ENCODE results near the gene TYW1.
"Not testable (repeated sequence)": the region's sequence is repeated elsewhere in the genome, so short reads cannot be mapped to it uniquely, and the experiment has no call there.

TYW1 gene

GRCh38 chr7:66996444-66997191, at the start of gene TYW1:
TYW1 (plus strand) TSS chr7:66996833; CDS start chr7:66996979, 146 bp downstream.
- peak; percentile 98 for DNase-seq

- DNase-seq: no peak
Observed at GRCh38 chr7:66948480-66949109, 48.0 kb upstream of the TYW1 start.

GRCh38 chr7:66950311-66950710, 46.3 kb upstream of the TYW1 start:
- no peak for DNase-seq

GRCh38 chr7:66950763-66951162, 45.9 kb upstream of the TYW1 start:
- no peak for DNase-seq

GRCh38 chr7:66952343-66953043, 44.1 kb upstream of the TYW1 start:
- no peak for DNase-seq

GRCh38 chr7:66953044-66953427, 43.6 kb upstream of the TYW1 start:
- DNase-seq: no peak

- no peak for DNase-seq
Observed at GRCh38 chr7:66957595-66958290, 38.9 kb upstream of the TYW1 start.

- DNase-seq: no peak
Observed at GRCh38 chr7:66958538-66959350, 37.9 kb upstream of the TYW1 start.

- DNase-seq: no peak
Observed at GRCh38 chr7:66960192-66960591, 36.4 kb upstream of the TYW1 start.

GRCh38 chr7:66961096-66961495, 35.5 kb upstream of the TYW1 start:
- DNase-seq: no peak

GRCh38 chr7:66964411-66964810, 32.2 kb upstream of the TYW1 start:
- peak; percentile 12 for DNase-seq

- DNase-seq: no peak
Observed at GRCh38 chr7:66967029-66967428, 29.6 kb upstream of the TYW1 start.

- not testable (repeated sequence) for DNase-seq
Observed at GRCh38 chr7:66969001-66969400, 27.6 kb upstream of the TYW1 start.

- no peak for DNase-seq
Observed at GRCh38 chr7:66970310-66970709, 26.3 kb upstream of the TYW1 start.

- DNase-seq: peak; percentile 35
Observed at GRCh38 chr7:66974986-66975590, 21.5 kb upstream of the TYW1 start.

GRCh38 chr7:66978312-66978711, 18.3 kb upstream of the TYW1 start:
- not testable (repeated sequence) for DNase-seq

GRCh38 chr7:66979013-66979412, 17.6 kb upstream of the TYW1 start:
- not testable (repeated sequence) for DNase-seq

GRCh38 chr7:66980336-66980735, 16.3 kb upstream of the TYW1 start:
- DNase-seq: not testable (repeated sequence)

GRCh38 chr7:66989552-66989951, 7.1 kb upstream of the TYW1 start:
- not testable (repeated sequence) for DNase-seq

GRCh38 chr7:66994051-66994450, 2.6 kb upstream of the TYW1 start:
- DNase-seq: not testable (repeated sequence)

- DNase-seq: peak; percentile 81
Observed at GRCh38 chr7:66994691-66995049, 2.0 kb upstream of the TYW1 start.
